Spleen (tissue), 11 donors: Measurements from ENCODE around the gene B3GNT5. TPM values are rescaled to one million over a fixed set of nuclear protein-coding genes. Genes with fewer than 3 reads are reported as not detected.

Source experiments
- DNase-seq: peaks from one replicate; pipeline ENCODE4 v3.0.0-alpha.2; 2020
- H3K27ac ChIP-seq, 8 donors: fragments of 200-600 bp; sonication (generic) in 7 of 8; 1 replicate in 4 of 8; 2 replicates in 4 of 8; pipeline versions ENCODE4 v1.5.0 to v1.8.0; 2016 to 2021; ENCODE audit warnings: inconsistent platforms in 4 of 8, mild to moderate bottlenecking in 4 of 8, moderate library complexity in 1 of 8
- H3K27me3 ChIP-seq, 7 donors: fragments of 200-600 bp; sonication (generic) in 6 of 7; replicated peaks in 1 of 7; 1 replicate in 4 of 7; 2 replicates in 3 of 7; pipeline versions ENCODE4 v1.5.0 to v1.8.0; 2016 to 2021; ENCODE audit warnings: inconsistent platforms in 3 of 7, mild to moderate bottlenecking in 1 of 7
- H3K36me3 ChIP-seq, 6 donors: fragments of 200-600 bp; sonication (generic) in 5 of 6; 1 replicate in 4 of 6; 2 replicates in 2 of 6; pipeline versions ENCODE4 v1.5.0 to v1.8.0; 2016 to 2021; ENCODE audit warnings: inconsistent platforms in 2 of 6
- H3K4me1 ChIP-seq, 6 donors: fragments of 200-600 bp; sonication (generic) in 5 of 6; 1 replicate in 3 of 6; 2 replicates in 3 of 6; pipeline versions ENCODE4 v1.5.0 to v1.8.0; 2016 to 2021; ENCODE audit warnings: inconsistent platforms in 3 of 6
- H3K4me3 ChIP-seq, 8 donors: fragments of 200-600 bp; sonication (generic) in 7 of 8; 1 replicate in 4 of 8; 2 replicates in 4 of 8; pipeline versions ENCODE4 v1.5.0 to v1.8.0; 2016 to 2021; ENCODE audit warnings: inconsistent platforms in 4 of 8, mild to moderate bottlenecking in 4 of 8, moderate library complexity in 2 of 8
- H3K9me3 ChIP-seq, 8 donors: fragments of 200-600 bp; sonication (generic) in 7 of 8; 1 replicate in 4 of 8; 2 replicates in 4 of 8; pipeline versions ENCODE4 v1.5.0 to v1.8.0; 2016 to 2021; ENCODE audit warnings: inconsistent platforms in 4 of 8
- CTCF ChIP-seq, 11 experiments: fragments of 200-600 bp in 7 of 11; fragments of 450-650 bp in 4 of 11; sonication (generic) in 4 of 11; IDR thresholded peaks in 8 of 11; conservative IDR thresholded peaks in 3 of 11; 1 replicate in 7 of 11; 2 replicates in 4 of 11; pipeline versions ENCODE4 v1.4.0 to v1.8.0; 2016 to 2021; ENCODE audit warnings: antibody characterized with exemption in 11 of 11, inconsistent platforms in 4 of 11, mild to moderate bottlenecking in 1 of 11
- POLR2A ChIP-seq, 3 donors: fragments of 450-650 bp; IDR thresholded peaks; one replicate each; pipeline ENCODE4 v1.5.1; 2017; ENCODE audit warnings: antibody characterized with exemption in 3 of 3, mild to moderate bottlenecking in 1 of 3
- POLR2AphosphoS5 ChIP-seq, 3 donors: sonication (generic); formaldehyde crosslinking; IDR thresholded peaks; one replicate each; pipeline ENCODE4 v1.5.1; 2017; ENCODE audit warnings: antibody characterized with exemption in 3 of 3
- WGBS, 5 donors: extraction: QIAGEN DNeasy Blood & Tissue Kit in 3 of 5; methylation state at CpG; one replicate each; pipeline versions ENCODE4 v1.1.5 to v1.1.7; 2013 to 2018; 5-methylcytosine and 5-hydroxymethylcytosine counted together
- intact Hi-C: fragments of 100-400 bp; cut with DNase I; formaldehyde crosslinking; loops from one replicate; pipeline ENCODE4 v1.15.0; 2023; ENCODE audit warnings: low total_unique reads
- polyA plus RNA-seq, 3 donors: library from polyadenylated mRNA; stranded (reverse); fragments of 200-250 nt; gene quantifications; one replicate each; pipeline ENCODE4 v1.2.1, GENCODE V29; 2013
- total RNA-seq, 7 donors: library from RNA; depleted of rRNA in 3 of 7; stranded (reverse); fragments of >200 nt in 3 of 7; fragmentation: NEBNext Ultra II Directional in 4 of 7; extraction: Animal tissue kit (Norgen Biotek cat#: 25700) in 4 of 7; gene quantifications; one replicate each; pipeline versions ENCODE4 v1.1.0 to v1.2.1, GENCODE V29; 2016 to 2021
- donor health status: healthy with polysubstance abuse.
- donor health status: DM: no; HTN: no; CAD: no; lungs with moderate emphysema.
- donor health status: DM: no; HTN: no; CAD: no.
- donor health status: Bipolar disorder and iron deficiency.
- donor health status: healthy.
- donor health status: DM: no; HTN: no; CAD: no.
- donor health status: DM: yes; HTN: yes; CAD: no.

B3GNT5 gene
- total and polyA plus RNA-seq, 10 donors: 0.61 to 11.9 (median 3.7) TPM

GRCh38 chr3:183269345-183269744 is 16.3 kb downstream of the B3GNT5 start:
- intact Hi-C loops: no loop called here
- Histone ChIP-seq H3K9me3 (no peaks in the 10 kb centered on the region), H3K4me3 (no peak overlapping the region), H3K4me1 (peaks cover 0 to 21% (median 9%) of the 10 kb centered on the region in 6 donors), H3K36me3 (peaks cover 0 to 27% (median 3%) of the 10 kb centered on the region in 6 donors), H3K27ac (no peak overlapping the region), H3K27me3 (no peaks in the 10 kb centered on the region)
- DNase-seq: no peak
- TF ChIP-seq CTCF (IDR thresholded peaks at IDR 0.05 in 8 of 11, conservative IDR thresholded peaks at IDR 0.05 in 3 of 11): no peak
- WGBS, 5 donors: 90 to 98% (median 92%) methylated on average over 13 of the region's 13 CpGs

GRCh38 chr3:183270344-183270743 is 17.3 kb downstream of the B3GNT5 start:
- no peak for DNase-seq
- intact Hi-C loops: no loop called here
- WGBS, 5 donors: 91 to 98% (median 95%) methylated on average over 7 of the region's 7 CpGs
- TF ChIP-seq POLR2A (IDR thresholded peaks at IDR 0.05) (no peak), CTCF (IDR thresholded peaks at IDR 0.05 in 8 of 11, conservative IDR thresholded peaks at IDR 0.05 in 3 of 11) (no peak), POLR2AphosphoS5 (IDR thresholded peaks at IDR 0.05) (no peak)
- no peaks in the 10 kb centered on the region for H3K9me3 ChIP-seq
- no peaks in the 10 kb centered on the region for H3K27me3 ChIP-seq
- peaks cover 0 to 27% (median 3%) of the 10 kb centered on the region in 6 donors for H3K36me3 ChIP-seq
- H3K4me1 ChIP-seq: peaks cover 0 to 20% (median 8%) of the 10 kb centered on the region in 6 donors
- no peak overlapping the region for H3K27ac ChIP-seq
- H3K4me3 ChIP-seq: no peak overlapping the region

- Histone ChIP-seq H3K36me3 (peaks cover 0 to 20% (median 2%) of the 10 kb centered on the region in 6 donors), H3K4me3 (no peak overlapping the region), H3K27me3 (no peaks in the 10 kb centered on the region), H3K9me3 (no peaks in the 10 kb centered on the region), H3K27ac (peak overlapping the region in 1 of 8 donors; percentile 27), H3K4me1 (peaks cover 0 to 18% (median 6%) of the 10 kb centered on the region in 6 donors)
- intact Hi-C loops: no loop called here
- TF ChIP-seq CTCF (IDR thresholded peaks at IDR 0.05 in 8 of 11, conservative IDR thresholded peaks at IDR 0.05 in 3 of 11) (no peak), POLR2AphosphoS5 (IDR thresholded peaks at IDR 0.05) (no peak), POLR2A (IDR thresholded peaks at IDR 0.05) (no peak)
- DNase-seq: no peak
- 96 to 98% (median 98%) methylated on average over 3 of the region's 3 CpGs for WGBS, 5 donors
Measured at GRCh38 chr3:183272142-183272541, 19.1 kb downstream of the B3GNT5 start.

- intact Hi-C loops: no loop called here
- Histone ChIP-seq H3K9me3 (no peaks in the 10 kb centered on the region), H3K4me3 (no peak overlapping the region), H3K27me3 (no peaks in the 10 kb centered on the region), H3K4me1 (peaks cover 0 to 18% (median 6%) of the 10 kb centered on the region in 6 donors), H3K36me3 (peaks cover 0 to 15% (median 2%) of the 10 kb centered on the region in 6 donors), H3K27ac (peak overlapping the region in 2 of 8 donors; percentile 17 to 27)
- TF ChIP-seq POLR2A (IDR thresholded peaks at IDR 0.05) (no peak), POLR2AphosphoS5 (IDR thresholded peaks at IDR 0.05) (no peak), CTCF (IDR thresholded peaks at IDR 0.05 in 8 of 11, conservative IDR thresholded peaks at IDR 0.05 in 3 of 11) (no peak)
- no peak for DNase-seq
Measured at GRCh38 chr3:183272791-183273190, 19.7 kb downstream of the B3GNT5 start.
